Measurements from ENCODE around the gene NUP153. TPM values are rescaled to one million over a fixed set of nuclear protein-coding genes. Genes with fewer than 3 reads are reported as not detected.
"Not testable (repeated sequence)": the region's sequence is repeated elsewhere in the genome, so short reads cannot be mapped to it uniquely, and the experiment has no call there.

The NUP153 gene
- 27.8 TPM for polyA plus RNA-seq (ENCODE audit: insufficient read length)

DNA sequence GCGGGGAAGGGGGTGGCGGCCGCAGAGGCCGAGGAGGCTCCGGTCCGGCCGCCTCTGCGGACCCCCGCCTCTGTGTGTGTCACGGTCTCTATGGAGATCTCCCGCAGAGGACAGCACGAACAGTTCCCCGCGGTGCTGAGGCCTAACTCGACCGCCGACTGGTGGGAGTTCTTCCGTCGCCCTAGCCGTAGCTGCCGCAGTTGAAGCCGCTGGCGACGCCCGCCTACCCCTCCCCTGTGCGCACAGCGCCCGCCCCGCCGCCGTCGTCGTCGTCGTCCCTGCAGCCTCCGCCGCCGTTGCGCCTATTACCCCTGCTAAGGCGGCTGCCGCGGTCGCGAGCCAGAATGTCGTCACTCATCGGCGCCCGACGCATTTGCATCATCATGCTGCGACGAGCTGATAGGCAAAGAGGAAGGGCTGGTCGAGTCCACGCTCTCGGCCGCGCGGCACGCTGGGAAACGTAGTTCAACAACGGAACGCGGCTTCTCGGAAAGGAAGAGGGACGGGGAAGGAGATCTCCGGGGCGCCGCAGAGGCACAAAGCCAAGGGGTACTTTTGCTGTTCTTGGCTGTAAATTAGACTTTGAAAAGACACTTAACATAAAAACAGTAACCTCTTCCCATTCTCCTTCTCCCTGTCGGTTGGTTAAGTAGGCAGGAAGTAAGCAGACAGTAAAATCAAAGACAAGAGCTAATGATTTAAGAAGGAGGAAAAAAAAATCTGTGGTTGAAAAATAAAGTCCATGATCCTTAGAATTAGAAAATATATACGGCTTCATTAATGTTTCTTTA lies at the start of gene NUP153:
NUP153 (minus strand) TSS at position 346 of the 791 bp plus-strand sequence. CDS start 538 bp downstream, outside the sequence.
- DNase-seq: peak; percentile 98

DNA sequence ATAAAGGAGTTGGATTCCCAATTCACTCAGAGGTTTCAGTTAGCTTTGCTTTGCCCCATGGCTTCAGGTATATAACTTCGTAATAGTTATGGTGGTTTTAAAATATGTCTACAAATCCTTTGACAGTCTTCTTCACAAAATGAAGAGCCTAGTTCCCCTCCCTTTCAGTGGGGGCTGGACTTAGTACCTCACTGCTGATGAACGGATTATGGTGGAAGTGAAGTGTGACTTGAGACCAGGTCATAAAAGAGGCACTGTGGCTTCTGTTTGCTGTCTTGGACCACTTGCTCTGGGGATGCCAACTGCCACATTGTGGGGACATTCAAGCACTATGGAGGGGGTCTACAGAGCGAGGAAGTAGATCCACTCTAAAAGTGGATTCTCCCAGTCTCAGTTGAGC lies 47.5 kb upstream of the NUP153 start:
- DNase-seq: no peak

DNA sequence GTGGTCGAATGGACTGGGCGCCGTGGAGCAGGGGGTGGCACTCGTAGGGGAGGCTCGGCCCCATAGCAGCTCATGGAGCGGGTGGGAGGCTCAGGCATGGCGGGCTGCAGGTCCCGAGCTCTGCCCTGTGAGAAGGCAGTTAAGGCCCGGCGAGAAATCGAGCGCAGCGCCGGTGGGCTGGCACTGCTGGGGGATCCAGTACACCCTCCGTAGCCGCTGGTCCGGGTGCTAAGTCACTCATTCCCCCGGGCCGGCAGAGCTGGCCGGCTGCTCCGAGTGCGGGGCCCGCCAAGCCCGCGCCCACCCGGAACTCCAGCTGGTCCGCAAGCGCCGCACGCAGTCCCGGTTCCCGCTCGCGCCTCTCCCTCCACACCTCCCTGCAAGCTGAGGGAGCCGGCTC lies 38.6 kb upstream of the NUP153 start:
- DNase-seq: not testable (repeated sequence)

DNA sequence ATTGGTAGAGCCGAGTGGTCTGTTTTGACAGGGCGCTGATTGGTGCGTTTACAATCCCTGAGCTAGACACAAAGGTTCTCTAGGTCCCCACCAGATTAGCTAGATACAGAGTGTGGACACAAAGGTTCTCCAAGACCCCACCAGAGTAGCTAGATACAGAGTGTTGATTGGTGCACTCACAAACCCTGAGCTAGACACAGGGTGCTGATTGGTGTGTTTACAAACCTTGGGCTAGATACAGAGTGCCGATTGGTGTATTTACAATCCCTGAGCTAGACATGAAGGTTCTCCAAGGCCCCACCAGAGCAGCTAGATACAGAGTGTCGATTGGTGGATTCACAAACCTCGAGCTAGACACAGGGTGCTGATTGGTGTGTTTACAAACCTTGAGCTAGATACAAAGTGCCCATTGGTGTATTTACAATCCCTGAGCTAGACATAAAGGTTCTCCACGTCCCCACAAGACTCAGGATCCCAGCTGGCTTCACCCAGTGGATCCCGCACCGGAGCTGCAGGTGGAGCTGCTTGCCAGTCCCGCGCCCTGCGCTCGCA lies 38.1 kb upstream of the NUP153 start:
- DNase-seq: not testable (repeated sequence)

DNA sequence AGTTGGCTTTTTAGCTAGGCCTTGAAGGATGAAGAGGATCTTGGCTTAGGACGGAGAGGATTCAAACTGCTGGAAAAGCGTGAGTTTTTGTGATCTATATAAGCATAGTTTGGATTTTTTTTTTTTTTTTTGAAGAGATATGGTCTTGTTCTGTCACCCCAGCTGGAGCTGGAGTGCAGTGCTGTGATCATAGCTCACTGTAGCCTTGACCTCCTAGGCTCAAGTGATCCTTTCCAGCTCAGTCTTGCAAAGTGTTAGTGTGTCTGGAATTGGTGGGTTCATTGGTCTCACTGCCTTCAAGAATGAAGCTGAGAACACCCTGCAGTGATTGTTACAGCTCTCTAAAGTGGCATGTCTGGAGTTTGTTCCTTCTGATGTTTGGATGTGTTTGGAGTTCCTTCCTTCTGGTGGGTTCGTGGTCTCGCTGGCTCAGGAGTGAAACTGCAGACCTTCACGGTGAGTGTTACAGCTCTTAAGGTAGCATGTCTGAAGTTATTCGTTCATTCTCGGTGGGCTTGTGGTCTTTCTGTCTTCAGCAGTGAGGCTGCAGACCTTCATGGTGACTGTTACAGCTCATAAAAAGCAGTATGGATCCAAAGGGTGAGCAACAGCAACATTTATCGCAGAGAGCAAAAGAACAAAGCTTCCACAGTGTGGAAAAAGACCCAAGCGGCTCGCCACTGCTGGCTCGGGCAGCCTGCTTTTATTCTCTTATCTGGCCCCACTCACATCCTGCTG lies 37.5 kb upstream of the NUP153 start:
- no peak for DNase-seq

DNA sequence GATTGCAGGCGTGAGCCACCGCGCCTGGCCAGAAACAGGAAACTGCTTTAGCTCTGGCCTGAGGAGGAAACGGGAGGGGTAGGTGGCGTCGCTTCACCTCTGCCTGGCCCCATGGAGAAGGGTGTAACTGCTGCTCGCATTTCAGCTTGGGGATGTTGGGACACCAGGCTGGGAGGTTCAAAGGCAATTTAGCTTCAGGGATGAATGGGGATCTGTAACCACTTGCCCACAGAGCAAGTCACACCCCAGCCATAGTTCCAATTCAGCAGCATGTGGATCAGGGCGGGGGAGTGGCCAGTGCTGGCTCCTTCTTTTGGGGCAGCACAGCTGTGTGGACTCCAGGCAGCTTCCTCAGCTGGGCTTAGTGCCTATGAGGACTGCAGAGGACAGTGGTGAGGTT lies 34.8 kb upstream of the NUP153 start:
- DNase-seq: no peak

DNA sequence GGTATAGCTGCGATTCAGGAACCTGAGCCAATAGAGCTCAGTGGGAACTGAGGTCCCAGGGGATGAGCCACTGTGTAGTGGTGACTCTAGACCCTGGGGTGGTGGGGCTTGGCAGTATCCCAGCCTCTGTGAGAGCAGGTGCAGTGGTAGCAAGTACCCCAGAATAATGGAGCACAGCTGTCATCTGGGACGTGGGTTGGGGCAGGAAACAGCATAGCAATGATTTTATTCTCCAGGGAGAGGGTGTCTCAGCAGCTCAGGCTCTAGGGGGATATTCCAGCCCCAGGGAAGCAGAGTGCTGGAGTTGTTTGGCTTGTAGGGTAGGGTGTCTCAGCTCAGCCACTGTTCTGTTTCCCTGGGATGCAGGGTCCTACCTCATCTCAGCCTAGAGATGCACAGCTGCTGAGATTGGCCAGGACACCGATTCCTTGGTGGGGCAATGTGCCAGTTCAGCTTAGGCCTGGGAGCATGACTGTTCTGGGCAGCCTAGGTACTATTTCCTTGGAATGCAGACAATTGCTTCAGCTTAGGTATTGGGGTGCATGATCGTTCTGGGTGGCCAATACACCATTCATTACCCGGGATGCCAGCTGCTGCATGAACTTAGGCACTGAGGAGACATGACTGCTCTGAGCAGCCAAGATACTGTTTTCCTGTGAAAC lies 34.0 kb upstream of the NUP153 start:
- no peak for DNase-seq

DNA sequence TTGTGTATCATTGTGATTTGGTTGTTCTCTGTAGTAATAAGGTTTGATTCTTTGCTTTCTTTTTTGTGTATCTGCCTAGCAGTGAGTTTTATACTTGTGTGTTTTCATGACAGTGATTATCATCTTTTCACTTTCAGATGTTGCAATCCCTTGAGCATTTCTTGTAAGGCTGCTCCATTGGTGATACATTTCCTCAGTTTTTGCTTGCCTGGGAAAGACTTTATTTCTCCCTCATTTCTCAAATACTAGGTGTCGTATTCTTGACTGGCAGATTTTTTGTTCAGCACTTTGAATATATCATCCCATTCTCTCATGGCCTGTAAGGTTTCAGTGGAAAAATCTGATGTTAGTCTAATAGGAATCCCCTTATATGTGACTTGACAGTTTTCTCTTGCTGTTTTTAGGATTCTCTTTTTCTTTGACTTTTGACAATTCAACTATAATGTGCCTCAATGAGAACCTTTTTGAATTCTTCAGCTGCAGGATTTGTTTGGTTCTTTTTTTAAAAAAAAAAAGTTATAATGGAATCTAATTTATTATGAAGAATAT lies 31.1 kb upstream of the NUP153 start:
- no peak for DNase-seq

DNA sequence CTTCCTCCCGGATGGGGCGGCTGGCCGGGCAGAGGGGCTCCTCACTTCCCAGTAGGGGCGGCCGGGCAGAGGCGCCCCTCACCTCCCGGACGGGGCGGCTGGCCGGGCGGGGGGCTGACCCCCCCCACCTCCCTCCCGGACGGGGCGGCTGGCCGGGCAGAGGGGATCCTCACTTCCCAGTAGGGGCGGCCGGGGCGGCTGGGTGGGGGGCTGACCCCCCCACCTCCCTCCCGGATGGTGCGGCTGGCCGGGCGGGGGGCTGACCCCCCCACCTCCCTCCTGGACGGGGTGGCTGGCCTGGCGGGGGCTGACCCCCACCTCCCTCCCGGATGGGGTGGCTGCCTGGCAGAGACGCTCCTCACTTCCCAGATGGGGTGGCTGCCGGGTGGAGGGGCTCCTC lies 28.6 kb upstream of the NUP153 start:
- not testable (repeated sequence) for DNase-seq

DNA sequence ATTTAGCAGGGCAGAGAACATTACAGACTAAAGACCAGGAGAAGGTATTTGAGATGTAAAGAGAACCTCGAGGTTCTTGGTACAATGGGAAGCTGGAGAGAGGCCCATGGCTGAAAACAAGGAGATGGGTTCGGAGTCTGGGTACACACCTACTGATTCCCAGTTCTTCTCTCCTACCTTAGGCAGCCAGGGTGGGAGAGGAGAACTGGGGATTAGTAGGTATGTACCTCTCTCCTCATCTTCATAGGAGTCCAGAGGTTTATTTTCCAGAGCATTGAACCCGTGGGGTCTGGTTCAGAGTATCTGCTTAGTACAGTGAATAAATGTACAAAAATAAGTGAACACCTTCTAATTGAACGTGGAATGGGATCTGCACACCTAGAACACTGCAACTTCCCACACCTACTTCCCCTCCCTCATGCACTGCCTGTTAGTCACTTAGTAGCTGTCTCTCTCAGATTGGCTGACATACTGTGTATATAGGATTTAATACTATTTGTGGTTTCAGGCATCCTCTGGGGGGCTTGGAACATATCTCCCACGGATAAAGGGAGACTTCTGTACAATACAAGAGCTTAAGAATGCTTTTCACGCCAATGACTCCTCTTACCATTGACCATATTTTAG lies 23.5 kb upstream of the NUP153 start:
- DNase-seq: no peak

DNA sequence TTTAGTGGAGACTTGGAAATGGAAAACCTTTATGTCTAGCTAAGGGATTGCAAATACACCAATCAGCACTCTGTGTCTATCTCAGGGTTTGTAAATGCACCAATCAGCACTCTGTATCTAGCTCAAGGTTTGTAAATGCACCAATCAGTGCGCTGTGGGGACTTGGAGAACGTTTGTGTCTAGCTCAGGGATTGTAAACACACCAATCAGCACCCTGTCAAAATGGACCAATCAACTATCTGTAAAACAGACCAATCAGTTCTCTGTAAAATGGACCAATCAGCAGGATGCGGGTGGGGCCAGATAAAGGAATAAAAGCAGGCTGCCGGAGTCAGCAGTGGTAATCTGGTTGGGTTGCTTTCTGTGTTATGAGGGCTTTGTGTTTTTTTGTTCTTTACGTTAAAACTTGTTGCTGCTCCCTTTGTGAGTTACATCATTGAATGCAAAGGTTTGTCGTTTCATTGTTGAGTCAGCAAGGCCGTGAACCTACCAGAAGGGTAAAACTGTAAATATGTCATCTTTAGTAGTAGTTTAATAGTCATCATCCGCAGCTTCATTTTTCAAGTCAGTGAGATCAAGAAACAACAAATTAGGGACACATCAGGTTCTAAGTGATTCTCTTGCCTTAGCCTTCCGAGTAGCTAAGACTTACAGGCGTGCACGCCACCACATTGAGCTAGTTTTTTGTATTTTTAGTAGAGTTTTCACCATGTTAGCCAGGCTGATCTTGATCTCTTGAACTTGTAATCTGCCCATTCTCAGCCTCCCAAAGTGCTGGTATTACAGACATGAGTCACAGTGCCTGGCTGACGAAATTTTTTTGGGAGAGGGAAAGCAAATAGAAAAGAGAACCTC lies 22.7 kb upstream of the NUP153 start:
- DNase-seq: no peak

DNA sequence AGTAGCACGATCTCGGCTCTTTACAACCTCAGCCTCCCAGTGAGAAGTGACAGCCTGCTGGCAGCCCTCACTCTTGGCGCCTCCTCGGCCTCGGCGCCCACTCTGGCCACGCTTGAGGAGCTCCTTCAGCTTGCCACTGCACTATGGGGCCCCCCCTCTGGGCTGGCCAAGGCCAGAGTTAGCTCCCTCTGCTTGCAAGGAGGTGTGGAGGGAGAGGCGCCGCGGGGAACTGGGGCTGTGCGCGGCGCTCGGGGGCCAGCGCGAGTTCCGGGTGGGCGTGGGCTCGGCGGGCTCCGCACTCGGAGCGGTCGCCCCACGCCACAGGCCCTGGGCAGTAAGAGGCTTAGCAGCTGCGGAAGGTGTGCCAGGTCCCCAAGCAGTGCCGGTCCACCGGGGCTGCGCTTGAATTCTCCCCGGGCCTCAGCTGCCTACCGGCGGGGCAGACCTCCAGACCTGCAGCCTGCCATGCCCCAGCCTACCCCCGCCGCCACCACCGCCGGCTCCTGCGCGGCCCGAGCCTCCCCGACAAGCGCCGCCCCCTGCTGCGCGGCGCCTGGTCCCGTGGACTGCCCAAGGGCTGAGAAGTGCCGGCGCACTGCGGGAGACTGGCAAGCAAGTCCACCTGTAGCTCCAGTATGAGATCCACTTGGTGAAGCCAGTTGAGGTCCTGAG lies 22.0 kb upstream of the NUP153 start:
- no peak for DNase-seq

DNA sequence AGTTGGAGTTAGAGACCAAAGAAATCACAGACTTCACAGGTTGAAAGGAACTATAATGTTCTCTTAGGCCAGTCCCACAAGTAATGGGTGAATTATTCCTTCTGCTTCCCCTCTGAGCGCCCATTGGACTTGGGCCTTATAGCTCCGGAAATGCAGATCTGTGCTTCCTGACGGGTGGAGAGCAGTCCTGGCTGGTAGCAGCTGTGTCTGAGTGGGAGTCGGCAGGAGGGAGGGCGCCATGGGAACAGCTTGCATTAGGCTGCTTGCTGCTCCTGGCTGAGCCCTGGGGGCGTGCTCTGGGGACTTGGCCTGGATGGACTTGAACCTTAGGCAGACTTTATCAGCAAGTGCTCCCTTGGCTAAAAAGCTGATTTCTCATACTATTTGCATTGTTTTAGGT lies 18.4 kb upstream of the NUP153 start:
- peak; percentile 33 for DNase-seq

DNA sequence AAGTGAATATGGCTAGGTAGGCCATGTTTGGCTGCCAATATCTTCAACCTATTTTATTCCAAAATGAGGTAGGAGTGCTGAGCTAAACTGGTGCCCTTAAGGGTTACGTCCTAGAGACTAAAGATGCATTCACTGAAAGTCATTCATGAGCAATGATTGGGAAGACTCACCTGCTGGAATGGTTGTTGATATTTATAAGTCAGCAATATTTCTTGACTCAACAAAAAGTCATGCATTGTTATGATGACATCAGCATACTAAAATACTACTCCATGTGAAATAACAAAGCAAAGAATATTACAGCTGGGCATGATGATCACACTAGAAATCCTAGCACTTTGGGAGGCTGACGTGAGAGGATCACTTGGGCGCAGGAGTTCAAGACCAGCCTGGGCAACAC lies 17.6 kb upstream of the NUP153 start:
- no peak for DNase-seq

DNA sequence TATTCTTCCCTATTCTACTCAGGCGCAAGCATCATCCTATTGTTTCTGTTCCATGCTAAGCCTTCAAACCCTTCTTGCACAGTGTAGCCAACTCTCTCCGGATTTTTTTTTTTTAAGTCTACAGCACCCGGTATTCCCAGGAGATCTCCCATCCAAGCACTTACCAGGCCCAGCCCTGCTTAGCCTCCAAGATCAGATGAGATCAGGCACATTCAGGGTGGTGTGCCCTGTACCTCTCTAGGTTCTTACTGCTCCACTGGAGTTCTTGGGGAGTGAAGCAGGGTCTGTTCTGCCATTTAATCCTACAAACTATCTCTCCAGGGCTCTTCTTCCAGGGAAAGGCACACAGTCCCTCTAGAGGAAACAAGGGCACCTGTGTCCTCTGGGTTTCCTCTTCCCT lies 14.9 kb upstream of the NUP153 start:
- DNase-seq: no peak

DNA sequence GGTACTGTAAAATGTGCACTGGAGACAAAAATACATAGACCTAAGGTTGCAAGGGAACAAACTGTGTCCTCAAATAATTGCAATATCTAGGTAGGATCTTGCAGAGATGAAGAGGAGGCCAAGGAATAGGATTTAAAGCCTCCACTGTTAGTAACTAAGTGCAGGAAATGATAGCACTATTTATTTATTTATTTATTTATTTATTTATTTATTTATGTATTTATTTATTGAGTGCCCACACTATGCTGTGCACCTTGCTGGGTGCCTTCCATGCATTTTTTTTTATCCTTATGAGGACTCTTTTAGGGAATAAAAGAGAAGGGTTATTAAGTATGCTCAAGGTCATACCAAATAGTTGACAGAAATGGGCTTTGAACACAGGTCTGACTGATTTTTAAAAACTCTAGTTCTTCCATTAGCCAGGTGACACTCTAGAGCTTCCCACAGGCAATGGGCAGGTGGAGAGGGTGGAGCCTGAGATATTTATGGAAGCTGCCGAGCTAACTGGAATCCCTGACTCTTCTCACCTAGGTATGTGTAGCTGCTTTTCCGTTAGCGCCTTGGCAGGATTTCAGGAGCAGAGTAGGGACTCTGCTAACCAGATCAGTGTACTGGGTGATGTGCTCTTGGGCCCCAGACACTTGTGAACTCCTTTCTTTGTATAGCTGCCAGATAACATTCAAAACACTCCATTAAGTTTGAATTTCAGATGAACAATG lies 12.8 kb upstream of the NUP153 start:
- DNase-seq: no peak

DNA sequence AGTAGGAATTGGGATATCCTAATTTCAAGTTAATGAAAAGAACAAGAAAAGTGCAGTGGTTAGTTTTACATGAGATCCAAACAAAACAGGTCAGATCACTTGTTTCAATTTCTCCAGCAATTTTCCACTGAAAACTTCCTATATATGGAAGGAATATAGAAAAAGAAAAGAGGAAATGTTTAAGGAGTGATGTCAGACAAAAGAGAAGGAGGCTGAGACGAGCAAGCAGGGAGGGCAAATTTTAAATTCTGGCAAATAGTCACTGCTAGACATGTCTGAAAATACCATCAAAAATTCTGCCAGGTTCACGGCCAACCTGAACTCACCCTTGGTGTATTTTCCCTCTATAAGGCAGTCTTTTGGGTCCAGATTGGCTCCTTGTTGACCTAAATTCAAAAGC lies 9.5 kb upstream of the NUP153 start:
- peak; percentile 26 for DNase-seq

DNA sequence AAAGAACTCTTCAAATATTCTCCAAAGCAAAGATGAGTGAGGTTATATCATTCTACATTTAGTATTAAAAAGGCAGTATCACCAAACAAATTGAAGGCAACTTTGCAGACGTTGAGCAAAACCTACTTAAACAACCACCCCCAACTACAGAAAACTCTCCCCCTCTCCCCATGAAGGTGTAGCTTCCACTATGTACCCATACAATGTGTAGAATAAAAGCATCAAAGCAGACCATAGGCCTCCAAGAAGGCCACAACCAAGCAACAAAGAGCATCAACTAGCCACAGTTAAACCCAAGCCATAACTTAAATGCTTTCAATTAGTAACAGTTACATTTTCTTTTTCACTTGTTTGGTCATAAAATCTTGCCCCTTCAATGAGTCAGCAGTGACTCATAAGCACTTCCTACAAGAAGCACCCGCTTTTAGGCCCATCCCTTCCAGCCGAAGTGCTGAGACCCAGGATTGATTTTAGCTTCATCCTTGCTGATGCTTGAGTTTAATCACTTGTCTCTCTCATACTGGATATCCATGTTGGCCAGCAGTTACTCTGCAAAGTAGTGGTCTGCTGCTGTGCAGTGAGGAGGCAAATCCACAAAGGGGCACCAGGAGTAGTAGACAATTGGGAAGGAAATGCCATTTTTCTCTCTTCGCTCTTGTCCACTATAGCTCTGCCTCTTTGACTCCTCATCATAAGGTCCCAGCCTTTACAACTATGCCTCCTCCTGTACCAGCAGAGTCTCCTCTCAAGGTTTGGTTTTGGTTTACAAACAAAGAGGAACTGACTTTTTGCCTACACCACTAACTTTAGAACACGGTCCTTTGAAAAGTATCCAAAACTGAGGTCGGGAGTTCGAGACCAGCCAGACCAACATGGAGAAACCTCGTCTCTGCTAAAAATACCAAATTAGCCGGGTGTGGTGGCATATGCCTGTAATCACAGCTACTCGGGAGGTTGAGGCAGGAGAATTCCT lies 8.4 kb upstream of the NUP153 start:
- no peak for DNase-seq

DNA sequence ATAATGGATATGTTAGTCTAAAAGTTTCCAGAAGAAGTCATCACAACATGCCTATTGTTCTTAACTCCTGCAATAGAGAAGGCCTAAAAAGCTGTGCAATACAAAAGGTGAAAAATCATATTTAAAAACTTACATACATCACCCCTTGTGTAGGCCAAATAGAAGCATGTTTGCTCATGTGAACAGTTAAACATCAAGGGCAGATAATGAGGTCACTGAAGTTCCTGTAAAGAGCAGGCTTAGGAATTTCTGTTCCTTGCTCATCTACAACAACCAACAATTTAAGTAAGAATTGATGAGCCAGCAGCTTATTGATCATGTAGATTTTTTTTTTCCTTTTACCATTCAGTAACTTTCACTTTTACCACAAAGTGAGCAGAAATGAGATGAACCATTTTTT lies 7.5 kb upstream of the NUP153 start:
- DNase-seq: no peak
